GM20000 (cell line): Measurements from ENCODE around the gene USP28.
"Not testable (repeated sequence)": the region's sequence is repeated elsewhere in the genome, so short reads cannot be mapped to it uniquely, and the experiment has no call there.

Experiments used
- DNase-seq: peaks from one replicate; pipeline ENCODE4 v3.0.0; 2012; ENCODE audit warnings: low spot score
- CTCF ChIP-seq: IDR thresholded peaks from 2 replicates; pipeline ENCODE4 v1.5.1; 2012; ENCODE audit warnings: mild to moderate bottlenecking, control low read depth; ENCODE audit errors: extremely low read depth, missing control alignments

Gene USP28

GRCh38 chr11:113875234-113876073 is at the start of gene USP28:
USP28 (minus strand) TSS chr11:113875572; CDS start chr11:113875501, 71 bp downstream.
- peak; percentile 98 for DNase-seq
- TF ChIP-seq CTCF: no peak

GRCh38 chr11:113923572-113923971 is 48.2 kb upstream of the USP28 start:
- TF ChIP-seq CTCF: no peak

GRCh38 chr11:113911491-113911890 is 36.1 kb upstream of the USP28 start:
- not testable (repeated sequence) for DNase-seq

More at GRCh38 chr11:113923572-113923971, 48.2 kb upstream of the USP28 start:
- no peak for DNase-seq

- no peak for TF ChIP-seq CTCF
- DNase-seq: no peak
Measured at GRCh38 chr11:113908098-113908497, 32.7 kb upstream of the USP28 start.

GRCh38 chr11:113907681-113908080 is 32.3 kb upstream of the USP28 start:
- no peak for TF ChIP-seq CTCF
- no peak for DNase-seq

GRCh38 chr11:113907152-113907551 is 31.8 kb upstream of the USP28 start:
- DNase-seq: no peak
- no peak for TF ChIP-seq CTCF

- DNase-seq: no peak
- TF ChIP-seq CTCF: no peak
Measured at GRCh38 chr11:113906516-113906915, 31.1 kb upstream of the USP28 start.

GRCh38 chr11:113906038-113906437 is 30.7 kb upstream of the USP28 start:
- no peak for DNase-seq
- TF ChIP-seq CTCF: no peak
